GM18867 (cell line): ENCODE data around the gene PPP1R1B.
"Not testable (repeated sequence)": the region's sequence is repeated elsewhere in the genome, so short reads cannot be mapped to it uniquely, and the experiment has no call there.

Source experiments
- ATAC-seq: cut with Tn5 transposase; IDR thresholded peaks from one replicate; pipeline ENCODE4 v1.9.1; 2021; ENCODE audit warnings: mild to moderate bottlenecking, moderate library complexity; ENCODE audit not compliant: unreplicated experiment

PPP1R1B gene

GRCh38 chr17:39626171-39627046 is at the start of gene PPP1R1B:
Gene PPP1R1B (plus strand): TSS chr17:39626952. CDS start chr17:39627393, 441 bp downstream.
- ATAC-seq: no peak

DNA sequence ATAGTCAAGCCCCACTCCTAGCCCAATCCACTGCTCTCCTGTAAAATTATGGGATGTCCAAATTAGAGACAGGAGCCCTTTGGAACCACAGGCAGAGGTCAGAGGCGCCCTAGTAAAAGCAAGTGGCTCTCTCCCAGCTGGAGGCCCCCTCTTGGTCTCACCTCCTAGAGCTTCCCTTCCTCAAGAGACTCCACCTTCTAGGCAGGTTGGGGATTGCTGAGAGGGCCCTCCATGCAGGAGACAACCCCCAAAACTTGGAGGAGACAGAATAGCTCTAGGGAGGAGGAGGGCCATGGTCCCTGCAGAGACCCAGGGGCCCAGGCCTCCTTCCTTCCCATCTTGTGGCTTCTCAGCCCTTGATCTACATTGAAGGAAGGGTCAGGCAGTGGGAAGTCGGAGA is 48.5 kb upstream of the PPP1R1B start:
- no peak for ATAC-seq

- ATAC-seq: no peak
Measured at GRCh38 chr17:39579318-39580081, 47.3 kb upstream of the PPP1R1B start.

- ATAC-seq: no peak
Measured at GRCh38 chr17:39580082-39580468, 46.7 kb upstream of the PPP1R1B start.

DNA sequence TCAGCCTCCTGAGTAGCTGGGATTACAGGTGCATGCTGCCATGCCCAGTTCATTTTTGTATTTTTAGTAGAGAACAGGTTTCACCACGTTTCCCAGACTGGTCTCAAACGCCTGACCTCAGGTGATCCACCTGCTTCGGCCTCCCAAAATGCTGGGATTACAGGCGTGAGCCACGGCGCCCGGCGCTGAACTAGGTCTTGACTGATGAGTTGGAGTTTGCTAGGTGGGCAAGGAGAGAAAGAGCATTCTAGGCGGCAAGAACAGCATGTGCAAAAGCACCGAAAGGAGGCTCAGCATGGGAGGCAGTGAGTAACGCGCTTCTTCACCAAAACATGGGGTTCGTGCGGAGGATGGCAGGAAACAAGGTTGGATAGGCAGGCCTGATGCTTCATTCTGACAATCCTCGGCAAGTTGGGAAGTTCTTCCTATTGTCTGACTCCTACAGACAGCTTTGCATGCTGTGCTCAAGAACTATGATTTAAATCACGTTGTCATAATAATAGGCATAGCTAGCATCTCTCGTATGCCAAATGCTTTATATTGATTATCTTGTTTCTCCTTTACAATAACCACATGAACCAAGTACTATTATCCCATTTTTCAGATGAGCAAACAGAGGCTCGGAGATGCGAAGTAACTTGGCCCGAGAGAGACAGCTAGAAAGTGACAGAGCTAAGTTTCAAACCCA is 45.5 kb upstream of the PPP1R1B start:
- ATAC-seq: no peak

DNA sequence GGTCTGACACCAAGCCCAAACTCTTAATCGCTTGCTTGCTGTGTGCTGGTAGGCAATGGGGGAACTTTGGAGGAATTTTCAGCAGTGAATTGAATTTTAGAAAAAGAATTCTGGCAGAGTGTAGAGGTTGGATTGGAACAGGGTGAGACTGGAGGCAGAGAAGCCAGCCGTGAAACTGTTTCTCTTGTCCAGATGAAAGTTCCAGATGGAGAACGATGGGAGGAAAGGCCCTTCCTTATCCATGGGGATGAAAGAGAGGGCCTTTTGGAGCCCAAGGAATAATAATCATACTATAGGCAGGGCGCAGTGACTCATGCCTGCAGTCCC is 45.0 kb upstream of the PPP1R1B start:
- no peak for ATAC-seq

- ATAC-seq: no peak
Measured at GRCh38 chr17:39582658-39583057, 44.1 kb upstream of the PPP1R1B start.

DNA sequence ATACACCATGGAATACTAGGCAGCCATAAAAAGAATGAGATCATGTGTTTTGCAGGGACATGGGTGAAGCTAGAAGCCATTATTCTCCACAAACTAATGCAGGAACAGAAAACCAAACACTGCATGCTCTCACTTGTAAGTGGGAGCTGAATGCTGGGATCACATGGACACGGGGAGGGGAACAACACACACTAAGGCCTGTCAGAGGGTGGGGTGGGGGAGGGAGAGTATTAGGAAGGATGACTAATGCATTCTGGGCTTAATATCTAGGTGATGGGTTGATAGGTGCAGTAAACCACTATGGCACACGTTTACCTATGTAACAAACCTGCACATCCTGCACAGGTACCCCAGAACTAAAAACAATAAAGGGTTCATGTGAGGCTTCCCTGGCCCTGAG is 36.6 kb upstream of the PPP1R1B start:
- ATAC-seq: not testable (repeated sequence)

DNA sequence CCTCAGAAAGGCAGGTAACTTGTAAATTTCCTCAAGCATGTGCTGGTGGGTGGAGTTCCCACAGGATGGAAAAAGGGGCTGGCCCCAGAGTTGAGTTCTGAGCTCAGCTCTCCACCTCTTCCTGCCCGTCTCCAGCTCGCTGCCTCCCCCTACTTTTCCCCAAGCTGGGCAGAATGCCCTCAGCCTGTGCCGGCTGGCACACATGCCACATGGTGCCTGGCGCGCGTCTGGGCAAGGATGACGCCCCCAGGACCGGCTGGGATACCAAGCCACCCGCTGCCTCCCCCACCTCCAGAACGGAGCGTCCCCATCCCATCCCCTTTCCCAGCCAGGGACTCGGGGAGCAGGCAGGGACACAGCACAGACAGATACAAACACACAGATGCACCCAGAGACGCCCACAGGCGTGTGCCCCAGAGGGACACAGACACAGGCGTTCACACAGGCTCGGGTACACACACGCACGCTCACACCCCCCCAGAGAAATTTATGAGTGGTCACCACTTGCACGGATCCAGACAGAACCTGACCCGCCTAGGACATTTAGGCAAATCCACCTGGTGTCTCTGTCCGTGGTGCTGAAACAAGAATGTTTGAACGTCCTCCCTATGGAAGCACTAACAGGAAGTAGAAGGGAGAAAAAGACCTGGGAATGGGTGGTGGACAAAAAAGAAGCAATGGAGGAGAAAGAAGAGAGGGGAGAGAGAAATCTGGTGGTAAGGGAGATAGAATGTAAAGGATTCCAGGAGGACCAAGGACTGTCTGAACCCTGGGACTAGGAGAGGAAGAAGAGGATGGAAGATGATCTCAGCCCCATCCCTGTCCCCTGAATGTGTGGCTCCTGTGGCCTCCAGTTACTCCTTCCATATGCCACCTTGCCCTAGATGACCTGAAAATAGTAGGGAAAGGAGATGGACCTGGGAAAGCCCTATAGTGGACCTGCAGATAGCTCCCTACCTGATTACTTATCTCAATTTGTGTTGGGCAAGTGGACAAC is 34.5 kb upstream of the PPP1R1B start:
- ATAC-seq: no peak

- no peak for ATAC-seq
Measured at GRCh38 chr17:39593371-39593770, 33.4 kb upstream of the PPP1R1B start.

GRCh38 chr17:39595294-39595693 is 31.5 kb upstream of the PPP1R1B start:
- no peak for ATAC-seq

DNA sequence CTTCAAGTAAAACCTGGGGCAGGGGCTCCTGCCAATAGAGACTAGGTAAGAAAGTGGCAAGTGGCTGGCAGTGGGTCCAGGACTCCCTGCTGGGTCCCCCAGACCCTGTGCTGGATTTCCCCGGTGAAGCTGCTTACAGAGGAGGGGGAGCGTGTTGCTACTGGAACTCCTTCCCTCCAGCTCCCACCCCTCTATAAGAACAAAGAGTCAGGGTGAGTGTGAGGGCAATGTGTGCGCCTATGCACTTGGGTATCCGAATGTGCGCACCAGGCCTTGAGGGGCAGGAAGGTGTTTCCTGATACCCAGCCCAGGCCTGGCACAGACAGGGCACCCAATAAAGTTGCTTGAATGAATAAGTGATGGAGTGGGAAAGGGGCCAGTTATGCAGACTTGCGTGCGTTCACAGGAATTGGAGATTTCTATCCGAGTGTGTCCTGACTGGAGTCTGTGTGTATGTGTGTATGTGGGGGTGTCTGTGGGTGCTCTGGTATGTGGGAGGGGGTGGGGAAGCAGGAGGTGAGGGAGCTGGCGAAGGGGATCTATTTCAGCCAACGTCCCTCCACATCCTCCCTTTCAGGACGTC is 30.7 kb upstream of the PPP1R1B start:
- no peak for ATAC-seq

- ATAC-seq: no peak
Measured at GRCh38 chr17:39596543-39597267, 30.0 kb upstream of the PPP1R1B start.

DNA sequence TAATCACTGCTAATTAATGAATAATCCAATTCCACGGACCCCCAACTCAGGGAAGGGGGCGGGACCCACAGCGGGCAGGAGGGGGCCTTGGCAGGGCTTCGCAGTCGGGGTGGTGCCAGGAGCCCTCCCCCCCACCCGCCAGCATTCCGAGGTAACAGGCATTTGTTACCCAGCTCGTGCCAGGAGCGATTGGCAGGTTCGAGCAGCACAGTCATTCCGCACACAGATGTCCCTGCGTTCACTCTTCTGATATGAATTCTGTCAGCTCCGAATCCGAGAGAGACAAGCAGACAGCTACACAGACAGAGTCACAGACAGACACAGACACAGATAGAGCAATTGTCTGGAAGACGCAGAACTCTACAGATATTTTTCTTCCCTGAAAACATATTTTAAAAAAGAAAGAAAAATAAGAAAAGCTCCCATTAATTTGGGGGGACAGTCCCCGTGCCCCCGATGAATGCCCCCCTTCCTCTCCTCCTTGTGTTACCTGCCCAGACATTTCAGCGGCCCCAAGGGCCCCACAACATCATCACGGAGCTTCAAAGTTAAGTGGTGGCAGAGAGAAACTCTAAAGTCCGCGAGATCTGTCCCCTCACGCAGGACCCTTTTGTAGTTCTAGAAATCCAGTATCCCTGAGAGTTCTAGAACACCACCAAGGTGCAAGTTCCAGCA is 29.2 kb upstream of the PPP1R1B start:
- no peak for ATAC-seq

GRCh38 chr17:39598047-39598481 is 28.7 kb upstream of the PPP1R1B start:
- no peak for ATAC-seq

DNA sequence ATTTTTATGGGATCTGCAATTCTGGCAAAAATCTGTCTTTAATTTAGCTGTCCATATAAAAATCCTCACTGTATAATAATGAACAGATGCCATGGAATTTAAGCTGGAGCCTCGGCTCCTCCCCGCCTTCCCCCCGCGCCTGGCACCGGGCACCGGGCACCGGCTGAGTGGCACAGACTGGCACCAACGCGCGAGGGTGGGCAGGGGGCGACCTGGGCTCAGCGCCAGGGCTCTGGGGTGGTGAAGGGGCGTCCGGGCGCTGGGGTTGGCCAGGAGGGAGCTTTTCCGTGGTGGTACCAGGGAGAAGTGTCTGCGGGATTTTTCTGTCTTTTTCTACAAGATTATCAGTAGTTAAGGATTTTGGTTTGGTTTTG is 28.1 kb upstream of the PPP1R1B start:
- ATAC-seq: no peak

DNA sequence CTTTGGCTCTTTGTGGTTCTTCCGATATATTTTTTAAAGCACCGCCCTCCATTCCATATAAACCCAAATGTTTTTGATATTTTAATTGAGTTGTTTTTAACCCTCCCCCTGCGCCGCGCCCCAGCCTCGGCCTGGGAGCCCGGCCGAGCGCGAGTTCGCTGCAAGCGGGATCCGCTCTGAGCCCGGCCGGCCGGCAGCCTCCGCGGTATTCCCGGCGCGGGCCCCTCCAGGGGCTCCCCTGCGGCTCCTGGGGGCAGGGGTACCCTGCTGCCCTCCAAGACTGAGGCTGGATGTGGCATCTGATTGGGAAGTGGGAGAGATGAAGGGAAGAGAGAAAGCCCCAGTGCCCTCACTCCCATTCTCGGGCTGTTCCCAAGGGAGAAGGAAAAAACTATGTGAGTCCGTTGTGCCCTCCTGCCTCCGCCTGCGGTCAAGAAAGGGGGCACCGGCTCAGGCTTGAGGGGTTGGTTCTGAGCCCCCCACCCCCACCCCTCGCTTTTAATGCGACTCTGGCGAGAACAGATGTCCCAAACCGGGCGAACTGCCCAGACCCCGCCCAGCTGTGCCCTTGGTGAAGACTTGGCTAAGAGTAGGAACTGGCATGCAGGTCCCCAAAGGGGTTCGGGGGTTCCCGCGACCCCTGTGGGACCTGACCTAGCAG is 27.6 kb upstream of the PPP1R1B start:
- no peak for ATAC-seq

DNA sequence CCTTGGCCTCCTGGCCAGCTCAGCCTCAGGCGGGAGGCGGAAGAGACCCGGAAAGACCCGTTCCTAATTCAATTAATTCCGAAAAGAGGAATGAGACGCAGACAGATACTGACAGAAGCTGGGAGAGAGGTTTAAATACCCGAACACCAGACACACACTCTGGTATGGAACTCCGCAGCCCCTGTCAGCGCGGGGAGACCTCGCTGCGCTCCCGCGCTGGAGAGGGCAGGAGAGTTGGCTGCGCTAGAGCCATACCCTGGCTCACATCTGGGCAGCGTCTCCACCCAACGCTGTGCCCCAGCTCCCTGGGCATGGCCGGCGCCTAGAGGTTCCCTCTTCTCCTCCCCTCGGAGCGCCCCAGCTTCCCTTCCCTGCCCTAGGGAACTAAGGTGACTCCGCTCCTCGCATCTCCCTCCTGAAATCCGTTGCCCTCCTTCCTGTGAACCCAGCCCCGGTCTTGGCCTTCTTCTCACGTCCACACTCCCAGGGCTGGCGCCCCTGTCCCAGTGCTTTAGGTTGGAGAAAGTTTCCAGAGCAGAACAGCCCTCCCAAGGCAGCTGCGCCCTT is 27.0 kb upstream of the PPP1R1B start:
- ATAC-seq: no peak
